Kidney epithelial cell (primary cell): ENCODE results near the gene ARHGAP45. TPM values are rescaled to one million over a fixed set of nuclear protein-coding genes. Genes with fewer than 3 reads are reported as not detected.
"Not testable (repeated sequence)": the region's sequence is repeated elsewhere in the genome, so short reads cannot be mapped to it uniquely, and the experiment has no call there.

ENCODE experiments used
- DNase-seq: peaks from one replicate; pipeline ENCODE4 v3.0.0-alpha.2; 2010; ENCODE audit warnings: low read depth
- H3K27me3 ChIP-seq: 2 replicates; pipeline ENCODE4 v1.6.0; 2011; ENCODE audit warnings: low read length; ENCODE audit not compliant: control insufficient read depth, insufficient read depth
- H3K36me3 ChIP-seq: 2 replicates; pipeline ENCODE4 v1.5.1; 2011; ENCODE audit warnings: low read length; ENCODE audit not compliant: control insufficient read depth, insufficient read depth
- H3K4me3 ChIP-seq: 2 replicates; pipeline ENCODE4 v1.5.1; 2011; ENCODE audit warnings: low read depth, mild to moderate bottlenecking, control low read depth, low read length
- CTCF ChIP-seq: IDR thresholded peaks from 2 replicates; pipeline ENCODE4 v1.5.1; 2011; ENCODE audit warnings: mild to moderate bottlenecking, moderate library complexity, low read length, control low read depth, inconsistent platforms; ENCODE audit not compliant: insufficient read depth, poor library complexity, severe bottlenecking
- total RNA-seq: library from RNA; depleted of rRNA; stranded (reverse); fragments of >200 nt; gene quantifications from 2 replicates; pipeline ENCODE4 v1.2.3, GENCODE V29; 2015

ARHGAP45 gene
- total RNA-seq, 1 donor from 2014 or later = 4.2 TPM

- no peak for TF ChIP-seq CTCF
- H3K36me3 ChIP-seq = no peaks in the 10 kb centered on the region
- DNase-seq = no peak
- no peaks in the 10 kb centered on the region for H3K27me3 ChIP-seq
- peak overlapping the region; percentile 80 for H3K4me3 ChIP-seq
Observed at GRCh38 chr19:1019980-1020867, 46.7 kb upstream of the ARHGAP45 start.

GRCh38 chr19:1020868-1021425, 46.0 kb upstream of the ARHGAP45 start, which contains the start of gene TMEM259:
TMEM259 (minus strand) TSS chr19:1021123; CDS start chr19:1020996, 127 bp downstream.
- DNase-seq = peak; percentile 69
- TF ChIP-seq CTCF = no peak

GRCh38 chr19:1023883-1024188, 43.1 kb upstream of the ARHGAP45 start:
- H3K4me3 ChIP-seq, H3K27me3 ChIP-seq, DNase-seq, H3K36me3 ChIP-seq: not testable (repeated sequence)

More at GRCh38 chr19:1020868-1021425, 46.0 kb upstream of the ARHGAP45 start, which contains the start of gene TMEM259:
- Histone ChIP-seq H3K36me3 (no peaks in the 10 kb centered on the region), H3K4me3 (peak within 1 kb of the TSS; percentile 80), H3K27me3 (no peaks in the 10 kb centered on the region)

GRCh38 chr19:1025080-1025479, 41.9 kb upstream of the ARHGAP45 start:
- not testable (repeated sequence) for H3K27me3 ChIP-seq, DNase-seq, H3K36me3 ChIP-seq, H3K4me3 ChIP-seq

- TF ChIP-seq CTCF = no peak
- no peaks in the 10 kb centered on the region for H3K27me3 ChIP-seq
- H3K36me3 ChIP-seq = peaks cover 2% of the 10 kb centered on the region
- no peak for DNase-seq
- H3K4me3 ChIP-seq = peak within 1 kb of the TSS; percentile 97
Observed at GRCh38 chr19:1025960-1026782, 40.8 kb upstream of the ARHGAP45 start, which contains the start of gene CNN2. CNN2 (plus strand) TSS chr19:1026608; CDS start chr19:1026662, 54 bp downstream.

- H3K36me3 ChIP-seq = peaks cover 2% of the 10 kb centered on the region
- DNase-seq = no peak
- TF ChIP-seq CTCF = no peak
Observed at GRCh38 chr19:1026783-1027649, 40.0 kb upstream of the ARHGAP45 start.

More at GRCh38 chr19:1026783-1027649, 40.0 kb upstream of the ARHGAP45 start:
- H3K27me3 ChIP-seq = no peaks in the 10 kb centered on the region
- peak overlapping the region; percentile 97 for H3K4me3 ChIP-seq
